NCI-H446 (cell line): ENCODE measurements around the gene PPP4R3B.
"Not testable (repeated sequence)": the region's sequence is repeated elsewhere in the genome, so short reads cannot be mapped to it uniquely, and the experiment has no call there.

Experiments
- DNase-seq, 2 experiments: peaks; one replicate each; lab custom pipeline; 2025; lab: John Stamatoyannopoulos, UW

Gene PPP4R3B

GRCh38 chr2:55617175-55618024 lies at the start of gene PPP4R3B:
PPP4R3B (minus strand) TSS chr2:55617622; CDS start chr2:55617285, 337 bp downstream.
- peak; percentile 97 to 99 for DNase-seq

DNA sequence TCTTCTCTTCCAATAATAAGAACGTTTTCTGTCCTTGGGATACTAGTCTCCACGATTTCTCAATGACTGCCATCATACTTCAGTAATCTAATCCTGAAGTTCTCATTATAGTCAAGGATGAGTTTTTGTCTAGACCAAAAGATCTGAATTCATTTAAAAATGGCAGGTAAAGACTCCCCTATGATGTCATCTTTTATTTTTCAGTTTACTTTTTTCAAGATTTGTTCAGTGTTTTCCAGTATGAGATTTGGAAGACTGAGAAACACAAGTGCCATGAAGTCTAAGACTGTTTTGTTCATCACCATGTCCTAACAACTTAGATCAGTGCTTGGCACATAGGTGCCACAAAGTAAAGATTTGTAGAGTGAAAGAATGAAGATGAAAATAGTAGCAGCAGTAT lies 35.8 kb upstream of the PPP4R3B start:
- DNase-seq: no peak

GRCh38 chr2:55649211-55649610 lies 31.8 kb upstream of the PPP4R3B start:
- no peak for DNase-seq

- DNase-seq: no peak
Measured at GRCh38 chr2:55636831-55637230, 19.4 kb upstream of the PPP4R3B start.

GRCh38 chr2:55628931-55629330 lies 11.5 kb upstream of the PPP4R3B start:
- DNase-seq: no peak

GRCh38 chr2:55627915-55628314 lies 10.5 kb upstream of the PPP4R3B start:
- DNase-seq: no peak

- no peak for DNase-seq
Measured at GRCh38 chr2:55621802-55622201, 4.4 kb upstream of the PPP4R3B start.

- DNase-seq: peak in 1 of 2 experiments; percentile 20
Measured at GRCh38 chr2:55620123-55620779, 2.8 kb upstream of the PPP4R3B start.

DNA sequence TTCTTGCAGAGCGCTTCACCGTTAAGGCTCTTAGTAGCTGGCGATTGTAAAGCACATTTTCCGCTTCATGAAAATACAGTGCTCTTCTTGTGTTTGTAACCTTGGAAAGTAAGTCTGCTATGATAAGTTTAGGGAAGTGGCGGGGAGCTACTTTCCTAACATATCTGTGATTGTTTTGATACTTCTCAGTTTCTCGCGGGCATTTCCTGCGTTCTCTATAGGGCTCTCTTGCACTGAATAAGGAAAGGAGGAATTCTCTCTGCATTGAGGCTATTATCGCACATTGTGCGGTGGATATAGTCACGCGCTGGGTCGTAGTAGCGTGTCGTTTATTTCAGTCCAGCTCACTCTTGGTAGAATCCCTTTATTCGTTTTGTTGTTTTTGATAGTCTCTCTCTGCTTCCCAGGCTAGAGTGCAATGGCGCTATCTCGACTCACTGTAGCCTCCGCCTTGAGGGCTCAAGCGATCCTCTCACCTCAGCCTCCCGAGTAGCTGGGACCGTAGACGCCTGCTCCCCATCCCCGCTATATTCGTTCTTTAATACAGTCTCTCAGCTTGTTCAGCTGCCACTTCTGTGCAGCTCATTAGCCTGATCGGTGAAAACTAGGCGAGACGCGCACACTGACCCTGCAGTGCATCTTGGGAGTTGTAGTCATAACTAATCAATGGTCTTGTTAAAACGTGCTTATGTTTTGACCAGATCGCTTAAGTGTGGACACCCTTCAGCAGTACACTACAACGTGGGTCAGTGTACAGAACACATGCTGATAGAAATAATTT lies 1.0 kb upstream of the PPP4R3B start:
- peak in 1 of 2 experiments; percentile 68 for DNase-seq

DNA sequence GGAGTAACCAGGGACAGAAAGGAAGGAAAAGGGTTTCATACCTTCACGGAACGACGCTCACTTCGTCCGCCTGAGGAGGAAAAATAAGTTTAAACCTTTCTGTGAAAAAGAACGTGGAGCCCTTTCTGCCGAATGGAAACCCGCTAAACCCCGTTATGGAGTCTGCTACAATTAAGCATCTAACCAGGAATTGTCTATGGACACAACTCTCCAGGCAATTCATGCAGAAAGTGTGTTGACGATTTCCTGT lies 528 bp upstream of the PPP4R3B start:
- no peak for DNase-seq

GRCh38 chr2:55616551-55617174 lies 759 bp downstream of the PPP4R3B start:
- no peak for DNase-seq

- DNase-seq: no peak
Measured at GRCh38 chr2:55611997-55612396, 5.4 kb downstream of the PPP4R3B start.

- DNase-seq: no peak
Measured at GRCh38 chr2:55610954-55611743, 6.3 kb downstream of the PPP4R3B start.

GRCh38 chr2:55609938-55610578 lies 7.4 kb downstream of the PPP4R3B start:
- no peak for DNase-seq

DNA sequence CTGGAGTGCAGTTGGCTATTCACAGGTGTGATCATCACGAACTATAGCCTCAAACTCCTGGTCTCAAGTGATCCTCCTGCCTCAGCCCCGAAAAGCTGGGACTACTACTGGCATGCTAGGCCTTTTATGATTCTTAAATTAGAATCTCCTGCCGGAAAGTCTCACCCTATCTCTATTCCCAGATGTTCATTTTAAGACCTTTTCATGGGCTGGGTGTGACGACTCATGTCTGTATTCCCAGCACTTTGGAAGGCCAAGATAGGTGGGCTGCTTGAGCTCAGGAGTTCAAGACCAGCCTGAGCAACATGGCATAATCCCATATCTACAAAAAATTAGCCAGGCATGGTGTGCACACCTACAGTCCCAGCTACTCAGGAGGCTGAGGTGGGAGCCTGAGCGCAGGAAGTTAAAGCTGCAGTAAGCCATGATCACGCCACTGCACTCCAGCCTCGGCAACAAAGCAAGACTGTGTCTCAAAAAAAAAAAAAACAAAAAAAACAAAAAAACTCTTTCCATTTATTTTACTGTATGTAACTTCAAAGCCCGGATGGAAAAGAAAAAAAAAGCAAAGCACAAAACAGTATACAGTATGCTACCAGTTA lies 8.1 kb downstream of the PPP4R3B start:
- DNase-seq: no peak

DNA sequence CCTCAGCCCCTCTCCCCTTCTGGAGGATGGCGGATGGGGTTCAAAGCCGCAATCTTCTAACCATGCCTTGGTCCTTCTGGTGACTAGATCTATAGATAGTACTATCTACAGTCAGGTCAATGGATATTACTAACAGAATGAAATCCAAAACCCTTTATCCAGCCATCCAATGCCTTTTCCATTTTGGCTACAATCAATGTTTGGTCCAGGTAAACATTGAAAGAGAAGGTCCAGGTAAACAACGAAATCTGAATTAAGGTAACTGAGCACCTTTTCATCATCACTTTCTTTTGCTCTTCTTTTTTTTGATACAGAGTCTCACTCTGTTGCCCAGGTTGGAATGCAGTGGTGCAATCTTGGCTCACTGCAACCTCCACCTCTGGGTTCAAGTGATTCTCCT lies 9.7 kb downstream of the PPP4R3B start:
- no peak for DNase-seq

DNA sequence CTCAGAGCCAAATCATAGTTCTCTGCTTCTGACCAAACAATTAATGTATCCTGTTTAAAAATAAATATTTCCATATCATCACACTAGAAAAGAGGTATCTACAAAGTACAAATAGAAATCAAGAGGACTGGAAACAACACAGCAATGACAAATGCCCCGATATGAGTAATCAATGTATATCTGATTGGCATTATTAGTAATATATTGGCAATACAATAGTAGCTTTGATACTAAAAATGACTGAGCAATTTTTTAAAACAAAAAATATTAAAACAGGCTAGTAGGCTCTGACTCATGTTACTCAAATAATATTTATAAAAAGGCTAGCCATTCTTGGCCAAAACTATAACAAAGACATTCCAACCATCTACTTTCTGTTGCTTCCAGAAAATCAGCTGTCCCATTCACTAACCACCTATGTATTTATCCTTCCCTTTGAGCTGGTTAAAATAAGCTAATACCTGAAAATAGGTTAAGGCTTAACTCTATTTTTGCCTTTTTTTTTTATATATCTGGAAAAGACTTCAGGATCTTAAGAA lies 13.3 kb downstream of the PPP4R3B start:
- DNase-seq: no peak

DNA sequence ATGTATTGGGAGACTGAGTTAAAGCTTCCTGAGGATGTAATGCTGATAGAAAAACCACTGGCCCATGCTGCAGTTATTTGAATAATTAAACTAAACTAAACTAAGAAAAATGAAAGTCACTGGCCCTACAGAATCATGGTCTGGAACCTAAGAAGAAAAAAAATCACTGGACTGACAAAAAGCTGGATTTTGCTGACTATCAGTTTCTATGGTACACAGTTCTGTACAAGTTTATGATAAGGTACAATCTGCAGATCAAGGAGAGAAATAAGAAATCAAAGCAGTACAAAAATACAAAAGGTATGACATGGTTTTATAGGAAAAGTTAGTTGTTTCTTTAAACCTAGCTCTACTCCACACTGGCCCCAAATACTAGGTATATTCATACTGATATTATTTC lies 15.6 kb downstream of the PPP4R3B start:
- DNase-seq: no peak

- DNase-seq: no peak
Measured at GRCh38 chr2:55598056-55598795, 19.2 kb downstream of the PPP4R3B start.

DNA sequence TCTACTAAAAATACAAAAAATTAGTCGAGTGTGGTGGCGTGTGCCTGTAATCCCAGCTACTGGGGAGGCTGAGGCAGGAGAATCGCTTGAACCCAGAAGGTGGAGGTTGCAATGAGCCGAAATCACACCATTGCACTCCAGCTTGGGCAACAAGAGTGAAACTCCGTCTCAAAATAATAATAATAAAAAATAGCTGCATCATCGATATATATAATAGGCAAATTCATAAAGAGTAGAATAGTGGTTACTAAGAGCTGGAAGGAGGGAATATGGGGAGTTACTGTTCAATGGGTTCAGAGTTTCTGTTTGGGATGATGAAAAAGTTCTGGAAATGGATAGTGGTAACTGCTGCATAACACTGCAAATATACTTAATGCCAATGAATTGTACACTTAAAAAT lies 20.6 kb downstream of the PPP4R3B start:
- not testable (repeated sequence) for DNase-seq
